K562 (cell line): ENCODE results near the gene DCHS2. TPM values are rescaled to one million over a fixed set of nuclear protein-coding genes. Genes with fewer than 3 reads are reported as not detected.

Experiments used
- ATAC-seq: fragments of 200-7000 bp; cut with Tn5 transposase; 3 replicates; pipeline ENCODE4 v1.9.1; 2020; ENCODE audit warnings: moderate library complexity
- BruUV-seq: library from RNA; stranded (reverse); fragments of 400-500 nt; replicated peaks from 2 replicates; lab custom pipeline; 2021; lab: Mats Ljungman, UMichigan
- CTCF ChIA-PET: fragments of 300-600 bp; formaldehyde crosslinking; extraction: SDS; loops from one replicate; lab custom pipeline; 2021; ENCODE audit warnings: low intra/inter-chr PET ratio; lab: Yijun Ruan, JAX
- POLR2A ChIA-PET: fragments of 300-600, 350-650 bp; sonication (Branson Sonifier 250); formaldehyde crosslinking; extraction: SDS; loops from one replicate; lab custom pipeline; 2021; ENCODE audit warnings: antibody characterized with exemption, inconsistent platforms; lab: Yijun Ruan, JAX
- DNase-seq, 4 experiments: peaks; one replicate each; pipeline versions ENCODE4 v3.0.0 to v3.0.0-alpha.2; 2011 to 2018; ENCODE audit warnings: low spot score in 3 of 4, mixed read lengths in 3 of 4; ENCODE audit errors: extremely low read depth in 1 of 4
- FAIRE-seq: peaks from 2 replicates; lab custom pipeline; 2011; peaks lifted over from hg19 to GRCh38; lab: Jason Lieb, UNC
- H2AFZ ChIP-seq: 2 replicates; pipeline ENCODE4 v1.6.0; 2011; ENCODE audit warnings: low read depth, low read length, control low read depth, inconsistent platforms
- H3K27ac ChIP-seq: fragments of 200-600 bp; 3 replicates; pipeline ENCODE4 v1.8.0; 2011; ENCODE audit warnings: low read depth, mild to moderate bottlenecking, control low read depth, inconsistent platforms, low read length, moderate library complexity, mixed read lengths; ENCODE audit errors: extremely low read depth
- H3K27me3 ChIP-seq, 2 experiments: fragments of 300-600 bp in 1 of 2; 2 replicates in 1 of 2; 3 replicates in 1 of 2; pipeline versions ENCODE4 v1.6.0 to v1.8.0; 2011; ENCODE audit warnings: inconsistent platforms in 2 of 2, low read length in 2 of 2, mild to moderate bottlenecking in 1 of 2, mixed read lengths in 1 of 2, moderate library complexity in 1 of 2; ENCODE audit not compliant: control insufficient read depth in 2 of 2, insufficient read depth in 2 of 2
- H3K36me3 ChIP-seq: fragments of 300-600 bp; 3 replicates; pipeline ENCODE4 v1.8.0; 2011; ENCODE audit warnings: mild to moderate bottlenecking, low read length, inconsistent platforms; ENCODE audit not compliant: control insufficient read depth, insufficient read depth
- H3K4me1 ChIP-seq, 2 experiments: fragments of 200-600 bp in 1 of 2; replicated peaks in 1 of 2; 2 replicates in 1 of 2; 3 replicates in 1 of 2; pipeline versions ENCODE4 v1.5.1 to v1.8.0; 2011; ENCODE audit warnings: inconsistent platforms in 2 of 2, low read length in 2 of 2, mild to moderate bottlenecking in 1 of 2, mixed read lengths in 1 of 2, moderate library complexity in 1 of 2; ENCODE audit not compliant: control insufficient read depth in 2 of 2, insufficient read depth in 2 of 2
- H3K4me2 ChIP-seq: 2 replicates; pipeline ENCODE4 v1.6.1; 2011; ENCODE audit warnings: low read length, control low read depth, inconsistent platforms, mixed read lengths; ENCODE audit not compliant: insufficient read depth
- H3K4me3 ChIP-seq: fragments of 200-600 bp; sonication (generic), shearing (Covaris generic); 2 replicates; pipeline ENCODE4 v1.5.1; 2016; ENCODE audit warnings: control low read depth, inconsistent platforms
- H3K79me2 ChIP-seq: fragments of 200-600 bp; 3 replicates; pipeline ENCODE4 v1.8.0; 2011; ENCODE audit warnings: low read length, inconsistent platforms; ENCODE audit not compliant: control insufficient read depth, insufficient read depth
- H3K9ac ChIP-seq, 2 experiments: 2 replicates each; pipeline versions ENCODE4 v1.6.0 to v1.6.1; 2011; ENCODE audit warnings: low read depth in 2 of 2, low read length in 2 of 2, control low read depth in 1 of 2, inconsistent platforms in 1 of 2, mild to moderate bottlenecking in 1 of 2, mixed read lengths in 1 of 2; ENCODE audit not compliant: insufficient read depth in 1 of 2
- H3K9me1 ChIP-seq: one replicate; pipeline ENCODE4 v1.6.0; 2011; ENCODE audit warnings: inconsistent platforms, mild to moderate bottlenecking, low read length, moderate library complexity; ENCODE audit not compliant: control insufficient read depth, insufficient read depth
- H3K9me3 ChIP-seq: replicated peaks from 2 replicates; pipeline ENCODE4 v1.5.1; 2011; ENCODE audit warnings: low read depth, low read length, inconsistent platforms; ENCODE audit not compliant: control insufficient read depth, insufficient read depth
- H4K20me1 ChIP-seq: replicated peaks from 2 replicates; pipeline ENCODE4 v1.6.1; 2011; ENCODE audit warnings: low read length, inconsistent platforms, mixed read lengths; ENCODE audit not compliant: control insufficient read depth, insufficient read depth
- BHLHE40 ChIP-seq: IDR thresholded peaks from 2 replicates; pipeline ENCODE4 v1.6.1; 2011; ENCODE audit warnings: low read length, improper control_type of control experiment
- CCAR2 ChIP-seq: fragments of 200-400 bp; formaldehyde crosslinking; IDR thresholded peaks from 2 replicates; pipeline ENCODE4 v1.6.1; 2017; ENCODE audit warnings: mild to moderate bottlenecking, low read depth, low read length
- CSDE1 ChIP-seq, 2 experiments: fragments of 450-650 bp; IDR thresholded peaks; 2 replicates each; pipeline ENCODE4 v1.6.1; 2016; ENCODE audit warnings: mild to moderate bottlenecking in 1 of 2
- ETV6 ChIP-seq, 3 experiments: fragments of 150-350 bp in 1 of 3; sonication (generic) in 1 of 3; formaldehyde crosslinking in 1 of 3; IDR thresholded peaks; 2 replicates each; pipeline versions ENCODE4 v1.6.1 to v1.8.0; 2014 to 2022; ENCODE audit warnings: borderline replicate concordance in 2 of 3, low read depth in 2 of 3, antibody characterized with exemption in 1 of 3, low read length in 1 of 3, mild to moderate bottlenecking in 1 of 3, missing genetic modification reagents in 1 of 3
- KDM2B ChIP-seq: fragments of 250-450 bp; sonication (Bioruptor Pico); IDR thresholded peaks from 2 replicates; pipeline ENCODE4 v1.8.0; 2021; ENCODE audit warnings: mild to moderate bottlenecking, moderate library complexity
- MEIS2 ChIP-seq: fragments of 450-650 bp; IDR thresholded peaks from 2 replicates; pipeline ENCODE4 v1.6.1; 2014; ENCODE audit warnings: mild to moderate bottlenecking; ENCODE audit not compliant: partially characterized antibody
- NKRF ChIP-seq: fragments of 450-650 bp; IDR thresholded peaks from 2 replicates; pipeline ENCODE4 v1.6.1; 2016; ENCODE audit warnings: borderline replicate concordance
- RAD51 ChIP-seq: fragments of 450-650 bp; IDR thresholded peaks from 2 replicates; pipeline ENCODE4 v1.7.1; 2016; ENCODE audit warnings: low read depth, mild to moderate bottlenecking, borderline replicate concordance
- WGBS: fragments of 100-300 bp; shearing (Covaris generic); methylation state at CpG from one replicate; pipeline ENCODE4 v1.1.6; 2016; ENCODE audit warnings: low coverage, mixed read lengths; ENCODE audit not compliant: insufficient coverage; ENCODE audit errors: missing lambda C conversion rate; 5-methylcytosine and 5-hydroxymethylcytosine counted together
- in situ Hi-C: fragments of 300-500 bp; cut with MboI; formaldehyde crosslinking; loops from 4 replicates; pipeline ENCODE4 v1.15.0; 2018; ENCODE audit warnings: inconsistent platforms, mixed read lengths
- intact Hi-C: fragments of 100-400 bp; cut with micrococcal nuclease; formaldehyde crosslinking; loops from 2 replicates; pipeline ENCODE4 v1.14.2; 2022
- polyA plus RNA-seq, 8 experiments: library from polyadenylated mRNA; depleted of rRNA in 4 of 8; stranded (reverse) in 5 of 8; unstranded in 3 of 8; fragments of >200 nt; fragmentation: Nextera tagmentation in 2 of 8; fragmentation: Illumina TruSeq in 1 of 8; extraction: Ambion mirVana in 2 of 8; extraction: Trizol in 1 of 8; gene quantifications; 2 replicates each; pipeline versions ENCODE4 v1.2.1 to v1.2.3, GENCODE V29; 2011 to 2014; ENCODE audit warnings: inconsistent platforms in 1 of 8, missing spikeins in 1 of 8
- total RNA-seq, 7 experiments: library from RNA; depleted of rRNA in 6 of 7; stranded (reverse); fragments of >200 nt in 6 of 7; fragmentation: Illumina TruSeq in 2 of 7; extraction: Trizol in 2 of 7; gene quantifications; 2 replicates each; pipeline versions ENCODE4 v1.2.1 to v1.2.3, GENCODE V29; 2011 to 2021; ENCODE audit warnings: low replicate concordance in 1 of 7
- TF ChIP-seq, protein P1 (sequence below): fragments of 450-650 bp; IDR thresholded peaks from 2 replicates; pipeline ENCODE4 v1.6.1; 2016
- TF ChIP-seq, protein P2 (sequence below), 2 experiments: IDR thresholded peaks in 1 of 2; conservative IDR thresholded peaks in 1 of 2; 2 replicates each; pipeline ENCODE4 v1.6.1; 2016; ENCODE audit warnings: low read depth in 2 of 2, mild to moderate bottlenecking in 1 of 2, missing compliant biosample characterization in 1 of 2, missing genetic modification characterization in 1 of 2, moderate library complexity in 1 of 2

The DCHS2 gene
- total and polyA plus RNA-seq, 9 of the 15 experiments (the other 6 are each of a cell fraction or from before 2014, with no cell fraction given) = 0.49 to 7.1 (median 5.3) TPM

DNA sequence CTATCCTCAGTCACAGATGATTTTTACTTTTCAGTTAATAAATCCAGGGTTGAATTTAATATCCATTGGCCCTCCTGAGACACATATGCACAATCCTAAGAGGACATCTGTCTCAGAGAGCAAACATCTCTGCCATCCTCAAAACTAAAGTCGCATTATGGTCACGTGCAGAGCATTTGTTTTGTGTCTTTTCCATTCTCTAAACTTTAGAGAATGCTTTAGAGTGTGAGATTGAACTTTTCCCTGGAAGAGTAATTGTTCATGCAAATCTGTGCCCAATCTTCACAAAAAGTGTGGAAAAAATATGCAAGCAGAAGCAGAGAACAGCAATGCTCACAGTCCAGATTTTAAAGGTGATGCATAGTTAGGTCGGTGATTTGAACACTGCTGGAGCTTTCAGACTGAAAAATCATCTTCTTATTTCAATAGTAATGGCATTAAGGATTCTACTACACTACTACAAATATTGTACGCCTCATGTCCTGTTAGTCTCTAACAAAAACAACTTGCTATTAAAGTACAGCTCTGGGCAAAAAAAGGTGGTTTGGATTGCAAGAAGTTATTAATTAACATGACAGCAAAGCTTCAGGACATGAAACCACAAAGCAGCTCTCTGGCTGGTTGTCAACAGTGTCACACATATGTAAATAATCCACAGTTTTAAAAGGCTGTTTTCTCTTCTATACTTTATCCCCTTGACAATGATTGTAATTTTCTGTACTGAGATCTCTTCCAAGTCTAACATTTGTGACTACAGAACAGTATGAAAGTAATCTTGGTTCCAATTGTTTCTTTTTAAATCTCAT is 19.9 kb downstream of the DCHS2 start:
- peak overlapping the region; percentile 13; the same call in 1 of the 3 replicates for H3K27ac ChIP-seq
- no peaks in the 10 kb centered on the region for H3K9me1 ChIP-seq
- TF ChIP-seq ETV6 (IDR thresholded peaks at IDR 0.05; ENCODE audit: borderline replicate concordance in 1 of 2, low read depth in 2 of 2, low read length in 1 of 2) (no peak), ETV6 (CRISPR knock-in tag; IDR thresholded peaks at IDR 0.05; ENCODE audit: borderline replicate concordance) (no peak), MEIS2 (peak; percentile 88), BHLHE40 (peak; percentile 36; the same call in 1 of the 2 replicates), RAD51 (peak; percentile 21; the same call in 1 of the 2 replicates), KDM2B (CRISPR knock-in tag) (no peak), CSDE1 (IDR thresholded peaks at IDR 0.05) (no peak), CCAR2 (no peak), NKRF (no peak)
- TF ChIP-seq, protein P1, sequence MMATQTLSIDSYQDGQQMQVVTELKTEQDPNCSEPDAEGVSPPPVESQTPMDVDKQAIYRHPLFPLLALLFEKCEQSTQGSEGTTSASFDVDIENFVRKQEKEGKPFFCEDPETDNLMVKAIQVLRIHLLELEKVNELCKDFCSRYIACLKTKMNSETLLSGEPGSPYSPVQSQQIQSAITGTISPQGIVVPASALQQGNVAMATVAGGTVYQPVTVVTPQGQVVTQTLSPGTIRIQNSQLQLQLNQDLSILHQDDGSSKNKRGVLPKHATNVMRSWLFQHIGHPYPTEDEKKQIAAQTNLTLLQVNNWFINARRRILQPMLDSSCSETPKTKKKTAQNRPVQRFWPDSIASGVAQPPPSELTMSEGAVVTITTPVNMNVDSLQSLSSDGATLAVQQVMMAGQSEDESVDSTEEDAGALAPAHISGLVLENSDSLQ = 0 out of 2 replicates have a peak, but pooled peaks have one; percentile 10
- TF ChIP-seq, protein P2, sequence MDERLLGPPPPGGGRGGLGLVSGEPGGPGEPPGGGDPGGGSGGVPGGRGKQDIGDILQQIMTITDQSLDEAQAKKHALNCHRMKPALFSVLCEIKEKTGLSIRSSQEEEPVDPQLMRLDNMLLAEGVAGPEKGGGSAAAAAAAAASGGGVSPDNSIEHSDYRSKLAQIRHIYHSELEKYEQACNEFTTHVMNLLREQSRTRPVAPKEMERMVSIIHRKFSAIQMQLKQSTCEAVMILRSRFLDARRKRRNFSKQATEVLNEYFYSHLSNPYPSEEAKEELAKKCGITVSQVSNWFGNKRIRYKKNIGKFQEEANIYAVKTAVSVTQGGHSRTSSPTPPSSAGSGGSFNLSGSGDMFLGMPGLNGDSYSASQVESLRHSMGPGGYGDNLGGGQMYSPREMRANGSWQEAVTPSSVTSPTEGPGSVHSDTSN (CRISPR knock-in tag; IDR thresholded peaks at IDR 0.05; ENCODE audit: low read depth) = no peak
- TF ChIP-seq, protein P2 (tag; conservative IDR thresholded peaks at IDR 0.05; ENCODE audit: low read depth) = peak; percentile 52
- no peaks in the 10 kb centered on the region for H3K79me2 ChIP-seq
- POLR2A ChIA-PET = interaction anchor here (0.8 to 1.4 kb wide), 3 partner anchors 12 to 55 kb away, joined by 3 read pairs; no protein-coding TSS in a partner anchor
- 18% methylated on average over 4 of the region's 4 CpGs for WGBS
- H3K4me2 ChIP-seq = no peak overlapping the region
- H3K4me3 ChIP-seq = no peak overlapping the region
- H2AFZ ChIP-seq = peak overlapping the region; percentile 56; the same call in 1 of the 2 replicates
- BruUV-seq = no TSS peak
- ATAC-seq (no peak), DNase-seq (peak in 1 of 4 experiments; percentile 41), FAIRE-seq (peak; percentile 29)
- H3K36me3 ChIP-seq = no peaks in the 10 kb centered on the region
- CTCF ChIA-PET = no interaction called here
- H3K9me3 ChIP-seq = no peaks in the 10 kb centered on the region
- in situ Hi-C loops = no loop called here
- no peaks in the 10 kb centered on the region for H4K20me1 ChIP-seq
- no peaks in the 10 kb centered on the region for H3K27me3 ChIP-seq
- H3K4me1 ChIP-seq = peaks cover 6 to 33% of the 10 kb centered on the region in 2 experiments
- intact Hi-C loops = loop anchor here (2.0 kb wide), 1 partner anchor 15 kb away; no protein-coding TSS in a partner anchor
- H3K9ac ChIP-seq = no peak overlapping the region; a peak in 1 of 4 replicates
